CD4-positive, CD25-positive, alpha-beta regulatory T cell (primary cell): ENCODE results near the gene MMP24. TPM values are rescaled to one million over a fixed set of nuclear protein-coding genes. Genes with fewer than 3 reads are reported as not detected.
"Not testable (repeated sequence)": the region's sequence is repeated elsewhere in the genome, so short reads cannot be mapped to it uniquely, and the experiment has no call there.

Experiments
- ATAC-seq, 2 donors: fragments of 150-1000 bp; cut with Tn5 transposase; one replicate each; pipeline ENCODE4 v1.10.0; 2021; ENCODE audit warnings: low read depth in 2 of 2, moderate number of reproducible peaks in 2 of 2, moderate library complexity in 1 of 2
- DNase-seq, 3 donors: peaks; one replicate each; pipeline versions ENCODE4 v3.0.0 to v3.0.0-alpha.2; 2012 to 2022; ENCODE audit warnings: mixed read lengths in 1 of 3
- H3K27ac ChIP-seq: one replicate; pipeline ENCODE4 v1.7.0; 2013; ENCODE audit warnings: mild to moderate bottlenecking, low read length; ENCODE audit not compliant: insufficient read depth, poor library complexity, severe bottlenecking
- H3K27me3 ChIP-seq: one replicate; pipeline ENCODE4 v1.7.0; 2013; ENCODE audit warnings: low read length; ENCODE audit not compliant: control insufficient read depth, insufficient read depth
- H3K36me3 ChIP-seq: one replicate; pipeline ENCODE4 v1.7.0; 2013; ENCODE audit warnings: mild to moderate bottlenecking, low read length, moderate library complexity; ENCODE audit not compliant: control insufficient read depth, insufficient read depth
- H3K4me1 ChIP-seq: 2 replicates; pipeline ENCODE4 v1.7.0; 2013; ENCODE audit warnings: mild to moderate bottlenecking, low read length; ENCODE audit not compliant: insufficient read depth, control insufficient read depth, poor library complexity, severe bottlenecking
- H3K4me3 ChIP-seq: one replicate; pipeline ENCODE4 v1.7.0; 2013; ENCODE audit warnings: low read depth, mild to moderate bottlenecking, low read length, moderate library complexity
- H3K9me3 ChIP-seq, 2 experiments: 1 replicate in 1 of 2; 2 replicates in 1 of 2; pipeline ENCODE4 v1.7.0; 2013; ENCODE audit warnings: low read length in 2 of 2, mild to moderate bottlenecking in 1 of 2, moderate library complexity in 1 of 2; ENCODE audit not compliant: control insufficient read depth in 2 of 2
- H3K27ac Mint-ChIP-seq, 3 donors: one replicate each; pipeline ENCODE4 v1.8.0; 2020 to 2022; ENCODE audit warnings: mild to moderate bottlenecking in 3 of 3, mixed read lengths in 3 of 3, moderate library complexity in 2 of 3
- H3K27me3 Mint-ChIP-seq: one replicate; pipeline ENCODE4 v1.8.0; 2022; ENCODE audit warnings: mild to moderate bottlenecking, mixed read lengths
- H3K36me3 Mint-ChIP-seq: one replicate; pipeline ENCODE4 v1.8.0; 2020; ENCODE audit warnings: mixed read lengths
- H3K4me1 Mint-ChIP-seq, 4 donors: one replicate each; pipeline ENCODE4 v1.8.0; 2020 to 2022; ENCODE audit warnings: mixed read lengths in 4 of 4, mild to moderate bottlenecking in 1 of 4
- H3K4me3 Mint-ChIP-seq, 4 donors: one replicate each; pipeline ENCODE4 v1.8.0; 2020 to 2022; ENCODE audit warnings: mild to moderate bottlenecking in 4 of 4, mixed read lengths in 4 of 4, moderate library complexity in 3 of 4
- H3K9me3 Mint-ChIP-seq, 7 donors: one replicate each; pipeline ENCODE4 v1.8.0; 2020 to 2022; ENCODE audit warnings: mixed read lengths in 7 of 7, mild to moderate bottlenecking in 3 of 7, moderate library complexity in 2 of 7
- polyA plus RNA-seq, 4 donors: library from polyadenylated mRNA; unstranded; fragments of 300-500 nt; fragmentation: Illumina TruSeq; gene quantifications; one replicate each; pipeline ENCODE4 v1.2.3, GENCODE V29; 2021
- total RNA-seq: library from RNA; stranded (reverse); gene quantifications from one replicate; pipeline ENCODE4 v1.2.3, GENCODE V29; 2022

The MMP24 gene
- total and polyA plus RNA-seq, 5 donors from 2014 or later, result 0.05 to 0.16 (median 0.09) TPM; not detected in 1

GRCh38 chr20:35190556-35190955 is 35.9 kb upstream of the MMP24 start:
- no peak for DNase-seq
- H3K27me3 Mint-ChIP-seq, result no peaks in the 10 kb centered on the region
- H3K4me3 Mint-ChIP-seq, result no peak overlapping the region
- no peak overlapping the region for H3K4me3 ChIP-seq
- peaks cover 0 to 9% (median 0%) of the 10 kb centered on the region in 7 donors for H3K9me3 Mint-ChIP-seq
- H3K4me1 ChIP-seq, result no peaks in the 10 kb centered on the region
- H3K36me3 Mint-ChIP-seq, result peaks cover 23% of the 10 kb centered on the region
- H3K36me3 ChIP-seq, result no peaks in the 10 kb centered on the region
- no peaks in the 10 kb centered on the region for H3K9me3 ChIP-seq
- H3K27me3 ChIP-seq, result no peaks in the 10 kb centered on the region
- H3K4me1 Mint-ChIP-seq, result peaks cover 0 to 5% (median 3%) of the 10 kb centered on the region in 4 donors
- no peak for ATAC-seq
- H3K27ac ChIP-seq, result no peak overlapping the region
- peak overlapping the region in 1 of 3 donors; percentile 18 for H3K27ac Mint-ChIP-seq

DNA sequence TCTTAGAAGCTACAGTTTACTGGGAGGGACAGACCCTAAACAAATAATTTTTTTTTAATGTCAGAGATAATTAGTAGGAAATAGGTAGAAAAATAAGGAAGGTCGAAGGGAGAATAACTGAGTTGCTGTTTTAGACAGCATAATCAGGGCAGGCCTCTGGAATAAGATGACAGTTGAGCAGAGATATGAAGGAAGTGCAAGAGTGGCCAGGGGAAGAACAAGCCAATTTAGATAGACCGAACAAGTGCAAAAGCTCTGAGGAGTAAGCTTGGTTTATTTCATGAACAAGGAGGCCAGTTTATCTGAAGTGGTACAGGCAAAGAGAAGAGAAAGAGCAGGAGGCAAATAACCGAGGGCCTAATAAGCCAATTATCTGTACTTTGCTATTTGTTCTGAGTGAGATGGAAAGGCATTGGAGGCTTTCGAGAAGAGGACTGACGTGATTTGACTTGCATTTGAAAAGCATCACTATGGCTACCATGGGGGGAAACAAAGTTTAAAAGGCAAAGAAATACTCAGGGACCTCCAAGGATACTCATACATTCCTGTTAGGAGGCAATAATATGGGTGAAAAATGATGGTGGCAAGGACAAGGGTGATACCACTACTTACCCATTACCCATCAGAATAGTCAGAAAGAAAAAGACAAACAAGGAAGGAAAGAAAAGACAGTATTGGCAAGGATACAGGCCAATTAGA is 34.9 kb upstream of the MMP24 start:
- DNase-seq, result no peak
- no peaks in the 10 kb centered on the region for H3K4me1 ChIP-seq
- no peaks in the 10 kb centered on the region for H3K27me3 ChIP-seq
- no peak for ATAC-seq
- Mint-ChIP-seq H3K9me3 (peaks cover 0 to 9% (median 3%) of the 10 kb centered on the region in 7 donors), H3K36me3 (peaks cover 23% of the 10 kb centered on the region), H3K27ac (peak overlapping the region in 1 of 3 donors; percentile 72), H3K4me3 (no peak overlapping the region), H3K4me1 (peaks cover 0 to 5% (median 3%) of the 10 kb centered on the region in 4 donors), H3K27me3 (no peaks in the 10 kb centered on the region)
- no peak overlapping the region for H3K27ac ChIP-seq
- no peaks in the 10 kb centered on the region for H3K36me3 ChIP-seq
- no peak overlapping the region for H3K4me3 ChIP-seq
- H3K9me3 ChIP-seq, result peaks cover 5 to 8% of the 10 kb centered on the region in 2 experiments

DNA sequence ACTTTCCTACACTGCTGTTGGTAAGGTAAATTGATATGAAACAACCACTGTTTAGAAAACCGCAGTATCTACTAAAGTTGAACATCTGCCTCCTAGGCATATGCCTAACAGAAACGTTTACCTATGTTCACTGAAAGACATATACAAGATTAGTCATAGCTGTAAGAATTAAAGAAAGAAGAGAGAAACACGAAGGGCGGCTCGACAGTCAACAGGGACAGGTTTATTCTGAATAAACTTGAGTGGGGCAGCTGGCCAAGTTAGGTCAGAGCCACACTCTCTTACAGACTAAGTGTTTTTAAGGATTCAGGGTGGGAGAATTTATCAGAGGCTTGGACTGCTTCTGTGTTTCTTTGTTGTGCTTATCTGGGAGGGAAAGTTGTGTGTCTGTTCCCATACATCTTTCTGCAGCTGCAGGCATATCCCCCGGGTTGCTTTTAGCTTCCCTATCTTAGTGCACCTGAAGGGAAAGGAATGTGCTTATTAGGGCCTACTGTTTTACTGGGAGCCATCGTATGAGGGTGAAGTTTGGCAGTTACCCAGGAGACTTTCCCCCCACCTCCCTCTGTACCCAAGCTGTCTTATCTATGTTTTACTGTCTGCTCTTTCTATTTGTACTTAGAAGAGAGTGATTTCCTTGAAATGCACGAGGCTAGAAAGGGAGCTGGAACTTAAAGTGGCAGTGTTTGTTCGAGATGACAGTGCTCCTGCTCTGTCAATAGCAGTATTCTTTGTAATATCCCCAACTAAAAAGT is 34.2 kb upstream of the MMP24 start:
- Histone ChIP-seq H3K9me3 (peaks cover 8 to 13% of the 10 kb centered on the region in 2 experiments), H3K27ac (no peak overlapping the region), H3K4me3 (no peak overlapping the region), H3K27me3 (no peaks in the 10 kb centered on the region), H3K36me3 (no peaks in the 10 kb centered on the region), H3K4me1 (no peaks in the 10 kb centered on the region)
- Mint-ChIP-seq H3K9me3 (peaks cover 0 to 13% (median 10%) of the 10 kb centered on the region in 7 donors), H3K36me3 (peaks cover 29% of the 10 kb centered on the region), H3K27me3 (no peaks in the 10 kb centered on the region), H3K4me1 (peaks cover 0 to 5% (median 3%) of the 10 kb centered on the region in 4 donors), H3K4me3 (no peak overlapping the region), H3K27ac (no peak overlapping the region)
- DNase-seq (no peak), ATAC-seq (no peak)

DNA sequence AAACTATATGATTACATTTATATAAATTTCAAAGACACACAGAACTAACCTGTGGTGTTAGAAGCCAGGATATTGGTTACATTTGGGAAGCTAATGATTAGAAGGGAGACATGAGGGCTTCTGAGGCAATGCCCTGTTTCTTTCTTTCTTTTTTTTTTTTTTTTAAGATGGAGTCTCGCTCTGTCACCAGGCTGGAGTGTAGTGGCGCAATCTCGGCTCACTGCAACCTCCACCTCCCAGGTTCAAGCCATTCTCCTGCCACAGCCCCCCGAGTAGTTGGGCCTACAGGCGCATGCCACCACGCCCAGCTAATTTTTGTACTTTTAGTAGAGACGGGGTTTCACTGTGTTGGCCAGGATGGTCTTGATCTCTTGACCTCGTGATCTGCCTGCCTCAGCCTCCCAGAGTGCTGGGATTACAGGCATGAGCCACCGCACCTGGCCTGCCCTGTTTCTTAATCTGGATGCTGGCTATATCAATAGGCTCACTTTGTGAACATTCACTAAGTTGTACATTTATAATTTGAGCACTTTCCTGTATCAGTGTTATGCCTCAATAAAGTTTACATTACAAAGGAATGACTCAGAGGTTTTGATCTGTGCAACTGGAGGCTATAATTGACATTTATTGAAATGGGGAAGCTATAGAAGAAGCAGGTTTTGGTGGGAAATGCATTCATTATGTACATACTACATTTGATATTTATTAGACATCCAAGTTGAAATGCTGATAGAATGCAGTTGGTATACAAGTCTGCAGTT is 33.3 kb upstream of the MMP24 start:
- not testable (repeated sequence) for H3K4me1 Mint-ChIP-seq, H3K27ac ChIP-seq, H3K36me3 ChIP-seq, H3K4me3 ChIP-seq, H3K4me1 ChIP-seq, DNase-seq, H3K27me3 Mint-ChIP-seq, H3K4me3 Mint-ChIP-seq, H3K27ac Mint-ChIP-seq, H3K27me3 ChIP-seq, ATAC-seq
- peaks cover 30% of the 10 kb centered on the region for H3K36me3 Mint-ChIP-seq
- H3K9me3 ChIP-seq, result peaks cover 8 to 13% of the 10 kb centered on the region in 2 experiments
- peaks cover 0 to 13% (median 11%) of the 10 kb centered on the region in 7 donors for H3K9me3 Mint-ChIP-seq

DNA sequence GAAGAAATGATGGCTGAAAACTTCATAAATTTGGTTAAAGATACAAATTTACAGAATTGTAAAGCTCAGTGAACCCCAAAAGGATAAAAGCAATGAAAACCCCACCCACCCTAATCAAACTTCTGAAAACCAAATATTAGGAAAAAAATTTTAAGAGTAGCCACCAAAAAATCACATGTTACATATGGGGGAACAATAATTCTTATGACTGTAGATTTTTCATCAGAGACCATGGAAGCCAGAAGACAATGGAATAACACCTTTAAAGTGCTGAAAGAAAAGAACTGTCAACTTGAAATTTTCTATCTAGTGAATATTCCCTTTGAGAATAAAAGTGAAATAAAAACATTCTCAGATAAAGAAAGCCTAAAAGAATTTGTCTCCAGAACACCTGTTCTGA is 30.2 kb upstream of the MMP24 start:
- DNase-seq, result no peak
- Histone ChIP-seq H3K27me3 (no peaks in the 10 kb centered on the region), H3K9me3 (peaks cover 8 to 13% of the 10 kb centered on the region in 2 experiments), H3K36me3 (no peaks in the 10 kb centered on the region), H3K4me1 (no peaks in the 10 kb centered on the region), H3K4me3 (no peak overlapping the region), H3K27ac (no peak overlapping the region)
- no peaks in the 10 kb centered on the region for H3K27me3 Mint-ChIP-seq
- no peak overlapping the region for H3K4me3 Mint-ChIP-seq
- H3K9me3 Mint-ChIP-seq, result peaks cover 0 to 16% (median 13%) of the 10 kb centered on the region in 7 donors
- H3K4me1 Mint-ChIP-seq, result peaks cover 0 to 5% (median under 1%) of the 10 kb centered on the region in 4 donors
- no peak overlapping the region for H3K27ac Mint-ChIP-seq
- H3K36me3 Mint-ChIP-seq, result peaks cover 34% of the 10 kb centered on the region
- no peak for ATAC-seq

DNA sequence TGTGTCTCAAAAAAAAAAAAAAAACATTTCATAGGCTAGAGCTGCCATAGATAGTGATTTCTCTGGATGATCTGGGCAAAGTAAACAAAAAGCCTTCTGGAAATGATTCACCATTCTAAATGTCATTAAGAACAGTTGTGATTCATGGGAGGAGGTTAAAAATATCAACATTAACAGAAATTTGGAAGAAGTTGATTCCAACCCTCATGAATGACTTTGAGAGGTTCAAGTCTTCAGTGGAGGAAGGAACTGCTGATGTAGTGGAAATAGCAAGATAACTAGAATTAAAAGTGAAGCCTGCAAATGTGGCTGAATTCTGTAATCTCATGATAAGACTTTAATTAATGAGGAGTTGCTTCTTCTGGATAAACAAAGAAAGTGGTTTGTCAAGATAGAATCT is 26.8 kb upstream of the MMP24 start:
- DNase-seq, result no peak
- Histone ChIP-seq H3K27ac (no peak overlapping the region), H3K9me3 (peaks cover 8 to 13% of the 10 kb centered on the region in 2 experiments), H3K4me3 (no peak overlapping the region), H3K4me1 (no peaks in the 10 kb centered on the region), H3K36me3 (no peaks in the 10 kb centered on the region), H3K27me3 (no peaks in the 10 kb centered on the region)
- Mint-ChIP-seq H3K36me3 (peaks cover 26% of the 10 kb centered on the region), H3K4me3 (no peak overlapping the region), H3K27me3 (no peaks in the 10 kb centered on the region), H3K4me1 (peaks cover 0 to 2% (median under 1%) of the 10 kb centered on the region in 4 donors), H3K27ac (no peak overlapping the region), H3K9me3 (peaks cover 0 to 16% (median 9%) of the 10 kb centered on the region in 7 donors)
- no peak for ATAC-seq

- H3K27me3 Mint-ChIP-seq, result no peaks in the 10 kb centered on the region
- H3K4me1 ChIP-seq, result no peaks in the 10 kb centered on the region
- peaks cover 26% of the 10 kb centered on the region for H3K36me3 Mint-ChIP-seq
- no peak for DNase-seq
- peaks cover 0 to 1% (median 0%) of the 10 kb centered on the region in 4 donors for H3K4me1 Mint-ChIP-seq
- H3K4me3 Mint-ChIP-seq, result no peak overlapping the region
- H3K4me3 ChIP-seq, result no peak overlapping the region
- no peaks in the 10 kb centered on the region for H3K36me3 ChIP-seq
- no peaks in the 10 kb centered on the region for H3K27me3 ChIP-seq
- H3K9me3 ChIP-seq, result peaks cover 8 to 13% of the 10 kb centered on the region in 2 experiments
- H3K9me3 Mint-ChIP-seq, result peaks cover 0 to 16% (median 7%) of the 10 kb centered on the region in 7 donors
- no peak overlapping the region for H3K27ac Mint-ChIP-seq
- H3K27ac ChIP-seq, result no peak overlapping the region
- no peak for ATAC-seq
Measured at GRCh38 chr20:35200267-35200666, 26.2 kb upstream of the MMP24 start.
